K562 (cell line): Measurements from ENCODE around the gene HTR6. TPM values are rescaled to one million over a fixed set of nuclear protein-coding genes. Genes with fewer than 3 reads are reported as not detected.

Experiments used
- ATAC-seq: fragments of 200-7000 bp; cut with Tn5 transposase; 3 replicates; pipeline ENCODE4 v1.9.1; 2020; ENCODE audit warnings: moderate library complexity
- BruUV-seq: library from RNA; stranded (reverse); fragments of 400-500 nt; replicated peaks from 2 replicates; lab custom pipeline; 2021; lab: Mats Ljungman, UMichigan
- CTCF ChIA-PET: fragments of 300-600 bp; formaldehyde crosslinking; extraction: SDS; loops from one replicate; lab custom pipeline; 2021; ENCODE audit warnings: low intra/inter-chr PET ratio; lab: Yijun Ruan, JAX
- POLR2A ChIA-PET: fragments of 300-600, 350-650 bp; sonication (Branson Sonifier 250); formaldehyde crosslinking; extraction: SDS; loops from one replicate; lab custom pipeline; 2021; ENCODE audit warnings: antibody characterized with exemption, inconsistent platforms; lab: Yijun Ruan, JAX
- DNase-seq, 4 experiments: peaks; one replicate each; pipeline versions ENCODE4 v3.0.0 to v3.0.0-alpha.2; 2011 to 2018; ENCODE audit warnings: low spot score in 3 of 4, mixed read lengths in 3 of 4; ENCODE audit errors: extremely low read depth in 1 of 4
- FAIRE-seq: peaks from 2 replicates; lab custom pipeline; 2011; peaks lifted over from hg19 to GRCh38; lab: Jason Lieb, UNC
- H2AFZ ChIP-seq: 2 replicates; pipeline ENCODE4 v1.6.0; 2011; ENCODE audit warnings: low read depth, low read length, control low read depth, inconsistent platforms
- H3K27ac ChIP-seq: fragments of 200-600 bp; 3 replicates; pipeline ENCODE4 v1.8.0; 2011; ENCODE audit warnings: low read depth, mild to moderate bottlenecking, control low read depth, inconsistent platforms, low read length, moderate library complexity, mixed read lengths; ENCODE audit errors: extremely low read depth
- H3K27me3 ChIP-seq, 2 experiments: fragments of 300-600 bp in 1 of 2; 2 replicates in 1 of 2; 3 replicates in 1 of 2; pipeline versions ENCODE4 v1.6.0 to v1.8.0; 2011; ENCODE audit warnings: inconsistent platforms in 2 of 2, low read length in 2 of 2, mild to moderate bottlenecking in 1 of 2, mixed read lengths in 1 of 2, moderate library complexity in 1 of 2; ENCODE audit not compliant: control insufficient read depth in 2 of 2, insufficient read depth in 2 of 2
- H3K36me3 ChIP-seq: fragments of 300-600 bp; 3 replicates; pipeline ENCODE4 v1.8.0; 2011; ENCODE audit warnings: mild to moderate bottlenecking, low read length, inconsistent platforms; ENCODE audit not compliant: control insufficient read depth, insufficient read depth
- H3K4me1 ChIP-seq, 2 experiments: fragments of 200-600 bp in 1 of 2; replicated peaks in 1 of 2; 2 replicates in 1 of 2; 3 replicates in 1 of 2; pipeline versions ENCODE4 v1.5.1 to v1.8.0; 2011; ENCODE audit warnings: inconsistent platforms in 2 of 2, low read length in 2 of 2, mild to moderate bottlenecking in 1 of 2, mixed read lengths in 1 of 2, moderate library complexity in 1 of 2; ENCODE audit not compliant: control insufficient read depth in 2 of 2, insufficient read depth in 2 of 2
- H3K4me2 ChIP-seq: 2 replicates; pipeline ENCODE4 v1.6.1; 2011; ENCODE audit warnings: low read length, control low read depth, inconsistent platforms, mixed read lengths; ENCODE audit not compliant: insufficient read depth
- H3K4me3 ChIP-seq: fragments of 200-600 bp; sonication (generic), shearing (Covaris generic); 2 replicates; pipeline ENCODE4 v1.5.1; 2016; ENCODE audit warnings: control low read depth, inconsistent platforms
- H3K79me2 ChIP-seq: fragments of 200-600 bp; 3 replicates; pipeline ENCODE4 v1.8.0; 2011; ENCODE audit warnings: low read length, inconsistent platforms; ENCODE audit not compliant: control insufficient read depth, insufficient read depth
- H3K9ac ChIP-seq, 2 experiments: 2 replicates each; pipeline versions ENCODE4 v1.6.0 to v1.6.1; 2011; ENCODE audit warnings: low read depth in 2 of 2, low read length in 2 of 2, control low read depth in 1 of 2, inconsistent platforms in 1 of 2, mild to moderate bottlenecking in 1 of 2, mixed read lengths in 1 of 2; ENCODE audit not compliant: insufficient read depth in 1 of 2
- H3K9me1 ChIP-seq: one replicate; pipeline ENCODE4 v1.6.0; 2011; ENCODE audit warnings: inconsistent platforms, mild to moderate bottlenecking, low read length, moderate library complexity; ENCODE audit not compliant: control insufficient read depth, insufficient read depth
- H3K9me3 ChIP-seq: replicated peaks from 2 replicates; pipeline ENCODE4 v1.5.1; 2011; ENCODE audit warnings: low read depth, low read length, inconsistent platforms; ENCODE audit not compliant: control insufficient read depth, insufficient read depth
- H4K20me1 ChIP-seq: replicated peaks from 2 replicates; pipeline ENCODE4 v1.6.1; 2011; ENCODE audit warnings: low read length, inconsistent platforms, mixed read lengths; ENCODE audit not compliant: control insufficient read depth, insufficient read depth
- BMI1 ChIP-seq: fragments of 150-350 bp; IDR thresholded peaks from 2 replicates; pipeline ENCODE4 v1.6.1; 2014; ENCODE audit warnings: low read length
- E2F6 ChIP-seq, 2 experiments: IDR thresholded peaks; 2 replicates each; pipeline ENCODE4 v1.6.1; 2011; ENCODE audit warnings: borderline replicate concordance in 1 of 2, control low read depth in 1 of 2, low read depth in 1 of 2, low read length in 1 of 2, mild to moderate bottlenecking in 1 of 2, mixed read lengths in 1 of 2, moderate library complexity in 1 of 2; ENCODE audit not compliant: insufficient read depth in 1 of 2, insufficient read length in 1 of 2, poor library complexity in 1 of 2, severe bottlenecking in 1 of 2; ENCODE audit errors: extremely low read depth in 1 of 2
- HCFC1 ChIP-seq: IDR thresholded peaks from 2 replicates; pipeline ENCODE4 v1.6.1; 2012; ENCODE audit warnings: low read depth, low read length, improper control_type of control experiment
- L3MBTL2 ChIP-seq: fragments of 450-650 bp; IDR thresholded peaks from 2 replicates; pipeline ENCODE4 v1.6.1; 2016; ENCODE audit warnings: mild to moderate bottlenecking, moderate library complexity
- PCBP1 ChIP-seq: fragments of 200-400 bp; formaldehyde crosslinking; IDR thresholded peaks from 2 replicates; pipeline ENCODE4 v1.6.1; 2018; ENCODE audit warnings: mild to moderate bottlenecking, low read depth, low read length; ENCODE audit not compliant: poor library complexity, severe bottlenecking
- PRPF4 ChIP-seq: fragments of 200-400 bp; formaldehyde crosslinking; IDR thresholded peaks from one replicate; pipeline ENCODE4 v1.6.1; 2017; ENCODE audit warnings: low read length, low read depth, mild to moderate bottlenecking; ENCODE audit not compliant: insufficient read depth, poor library complexity, severe bottlenecking
- RFX1 ChIP-seq: fragments of 450-650 bp; IDR thresholded peaks from 2 replicates; pipeline ENCODE4 v1.6.1; 2016; ENCODE audit warnings: mild to moderate bottlenecking, moderate library complexity
- ZKSCAN8 ChIP-seq: fragments of 200-800 bp; sonication (Bioruptor generic); IDR thresholded peaks from 2 replicates; pipeline ENCODE4 v1.6.1; 2016; ENCODE audit warnings: missing genetic modification characterization, missing compliant biosample characterization
- ZNF507 ChIP-seq: conservative IDR thresholded peaks from 2 replicates; pipeline ENCODE4 v1.6.1; 2017; ENCODE audit warnings: missing genetic modification characterization, missing compliant biosample characterization
- WGBS: fragments of 100-300 bp; shearing (Covaris generic); methylation state at CpG from one replicate; pipeline ENCODE4 v1.1.6; 2016; ENCODE audit warnings: low coverage, mixed read lengths; ENCODE audit not compliant: insufficient coverage; ENCODE audit errors: missing lambda C conversion rate; 5-methylcytosine and 5-hydroxymethylcytosine counted together
- in situ Hi-C: fragments of 300-500 bp; cut with MboI; formaldehyde crosslinking; loops from 4 replicates; pipeline ENCODE4 v1.15.0; 2018; ENCODE audit warnings: inconsistent platforms, mixed read lengths
- intact Hi-C: fragments of 100-400 bp; cut with micrococcal nuclease; formaldehyde crosslinking; loops from 2 replicates; pipeline ENCODE4 v1.14.2; 2022
- polyA plus RNA-seq, 8 experiments: library from polyadenylated mRNA; depleted of rRNA in 4 of 8; stranded (reverse) in 5 of 8; unstranded in 3 of 8; fragments of >200 nt; fragmentation: Nextera tagmentation in 2 of 8; fragmentation: Illumina TruSeq in 1 of 8; extraction: Ambion mirVana in 2 of 8; extraction: Trizol in 1 of 8; gene quantifications; 2 replicates each; pipeline versions ENCODE4 v1.2.1 to v1.2.3, GENCODE V29; 2011 to 2014; ENCODE audit warnings: inconsistent platforms in 1 of 8, missing spikeins in 1 of 8
- total RNA-seq, 7 experiments: library from RNA; depleted of rRNA in 6 of 7; stranded (reverse); fragments of >200 nt in 6 of 7; fragmentation: Illumina TruSeq in 2 of 7; extraction: Trizol in 2 of 7; gene quantifications; 2 replicates each; pipeline versions ENCODE4 v1.2.1 to v1.2.3, GENCODE V29; 2011 to 2021; ENCODE audit warnings: low replicate concordance in 1 of 7

The HTR6 gene
- total and polyA plus RNA-seq, 9 of the 15 experiments (the other 6 are each of a cell fraction or from before 2014, with no cell fraction given): not detected

- peaks cover 8% of the 10 kb centered on the region; the same call in 1 of the 2 replicates for H4K20me1 ChIP-seq
- BruUV-seq: no TSS peak
- ChIA-PET POLR2A (interaction anchor here (0.7 kb wide), 1 partner anchor 28 kb away, joined by 3 read pairs; no protein-coding TSS in a partner anchor), CTCF (no interaction called here)
- FAIRE-seq (no peak), ATAC-seq (no peak), DNase-seq (no peak)
- intact Hi-C loops (no loop called here), in situ Hi-C loops (no loop called here)
- no peaks in the 10 kb centered on the region for H3K9me3 ChIP-seq
- H2AFZ ChIP-seq: no peak overlapping the region
- WGBS: 0% methylated on average over 7 of the region's 7 CpGs
- no peaks in the 10 kb centered on the region for H3K36me3 ChIP-seq
- H3K9ac ChIP-seq: no peak overlapping the region
- H3K4me2 ChIP-seq: no peak overlapping the region
- H3K27me3 ChIP-seq: peaks cover 16 to 49% of the 10 kb centered on the region in 2 experiments; a peak in 4 of 5 replicates
- no peaks in the 10 kb centered on the region for H3K4me1 ChIP-seq
- no peaks in the 10 kb centered on the region for H3K9me1 ChIP-seq
- H3K4me3 ChIP-seq: no peak overlapping the region
- H3K27ac ChIP-seq: no peak overlapping the region
- no peak for TF ChIP-seq ZKSCAN8
- no peak for TF ChIP-seq E2F6 (IDR thresholded peaks at IDR 0.05; ENCODE audit: borderline replicate concordance in 1 of 2, extremely low read depth in 1 of 2, insufficient read depth in 1 of 2, insufficient read length in 1 of 2, low read depth in 1 of 2, low read length in 1 of 2, poor library complexity in 1 of 2, severe bottlenecking in 1 of 2)
- TF ChIP-seq BMI1: no peak
- no peak for TF ChIP-seq RFX1
- no peak for TF ChIP-seq PCBP1
- no peak for TF ChIP-seq L3MBTL2
- no peak for TF ChIP-seq ZNF507 (tag)
- no peak for TF ChIP-seq HCFC1
- TF ChIP-seq PRPF4: no peak
- no peaks in the 10 kb centered on the region for H3K79me2 ChIP-seq
Measured at GRCh38 chr1:19690342-19690741, 25.7 kb downstream of the HTR6 start.
